GM12873 (cell line): ENCODE results near the gene PDE9A.

ENCODE experiments used
- CTCF ChIP-seq: IDR thresholded peaks from 2 replicates; pipeline ENCODE4 v1.5.1; 2012; ENCODE audit warnings: low read depth, mild to moderate bottlenecking, moderate library complexity, low read length, control low read depth; ENCODE audit not compliant: insufficient read depth; ENCODE audit errors: missing control alignments

PDE9A gene

GRCh38 chr21:42661688-42662429, 8.4 kb downstream of the PDE9A start:
- no peak for TF ChIP-seq CTCF

DNA sequence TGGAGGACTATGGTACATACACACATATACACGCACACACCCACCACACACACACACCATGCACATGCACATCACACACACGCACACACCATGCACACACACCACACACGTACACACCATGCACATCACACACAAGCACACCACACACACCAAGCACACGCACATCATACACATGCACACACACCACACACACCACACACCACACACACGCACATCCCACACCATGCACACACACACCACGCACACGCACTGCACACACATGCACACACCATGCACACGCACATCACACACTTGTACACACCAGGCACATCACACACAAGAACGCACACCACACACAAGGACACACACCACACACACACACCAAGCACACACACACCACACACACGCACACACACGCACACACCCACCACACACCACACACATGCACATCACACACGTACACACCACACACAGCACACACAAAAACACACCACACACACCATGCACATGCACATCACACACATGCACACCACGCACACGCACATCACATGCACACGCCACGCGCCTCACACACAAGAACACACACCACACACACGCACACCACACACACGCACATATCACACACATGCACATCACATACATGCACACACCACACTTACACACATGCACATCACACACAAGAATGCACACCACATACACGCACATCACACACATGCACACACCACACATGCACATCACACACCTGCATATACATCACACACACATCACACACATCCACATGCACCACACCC, 9.2 kb downstream of the PDE9A start:
- TF ChIP-seq CTCF: no peak

DNA sequence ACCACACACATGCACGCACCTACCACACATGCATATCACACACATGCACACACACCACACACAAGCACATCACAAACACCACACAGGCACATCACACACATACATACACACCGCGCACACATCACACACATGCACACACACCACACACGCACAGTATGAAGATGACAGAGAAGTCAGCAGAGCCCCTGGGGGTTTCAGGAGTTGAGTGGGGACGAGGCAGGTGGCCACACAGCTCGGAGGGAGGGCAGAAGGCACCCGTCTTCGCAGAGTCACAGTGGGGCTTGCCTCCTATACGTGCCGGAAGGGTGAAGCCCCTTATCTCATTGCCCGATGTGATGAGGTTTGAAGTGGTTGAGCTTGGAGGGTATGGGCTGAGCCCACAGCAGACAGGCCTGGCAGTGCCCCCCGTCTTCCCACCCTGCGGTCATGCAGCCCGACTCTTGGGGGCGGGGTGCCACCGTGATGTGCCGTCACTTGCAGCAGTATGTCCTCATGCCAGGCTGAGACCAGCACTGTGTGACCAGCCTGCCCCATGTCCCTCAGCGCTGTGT, 9.9 kb downstream of the PDE9A start:
- TF ChIP-seq CTCF: no peak

DNA sequence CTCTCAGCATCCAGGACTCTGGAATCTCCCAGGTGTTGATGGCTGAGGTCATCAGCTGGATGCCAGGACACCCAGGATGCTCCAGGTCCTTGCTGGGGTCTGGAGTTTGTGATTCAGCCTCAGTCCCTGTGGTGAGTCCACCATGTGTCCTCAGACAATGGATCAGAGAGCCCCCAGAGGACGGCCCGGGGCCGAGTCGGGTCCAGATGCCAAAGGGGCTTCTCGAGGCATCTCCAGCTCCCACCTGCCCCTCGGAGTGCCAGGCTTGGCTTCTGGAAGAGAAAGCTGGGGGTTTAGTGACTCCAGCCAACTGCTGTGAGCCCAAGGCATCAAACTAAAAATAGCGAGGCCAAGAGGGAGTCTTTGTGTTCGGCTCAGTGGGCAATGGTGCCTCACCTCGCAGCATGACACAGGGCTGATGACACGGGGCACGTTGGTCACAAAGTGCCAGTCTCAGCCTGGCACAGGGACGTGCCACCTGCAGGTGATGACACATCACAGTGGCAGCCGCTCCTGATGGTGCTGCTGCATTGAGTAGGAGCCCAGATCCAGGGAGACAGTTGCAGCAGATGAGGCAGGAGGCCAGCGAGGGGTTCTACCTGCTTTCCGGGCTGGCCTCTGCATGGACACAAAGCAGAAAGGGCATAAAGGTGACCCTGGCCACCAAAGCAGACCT, 10.6 kb downstream of the PDE9A start:
- no peak for TF ChIP-seq CTCF

GRCh38 chr21:42664614-42665013, 11.2 kb downstream of the PDE9A start:
- TF ChIP-seq CTCF: no peak

GRCh38 chr21:42665026-42665425, 11.6 kb downstream of the PDE9A start:
- TF ChIP-seq CTCF: no peak

GRCh38 chr21:42665484-42665883, 12.1 kb downstream of the PDE9A start:
- no peak for TF ChIP-seq CTCF
